NCI-H187 (cell line): ENCODE data around the gene NLRP9.
"Not testable (repeated sequence)": the region's sequence is repeated elsewhere in the genome, so short reads cannot be mapped to it uniquely, and the experiment has no call there.

ENCODE experiments used
- DNase-seq, 2 experiments: peaks; one replicate each; lab custom pipeline; 2025; lab: John Stamatoyannopoulos, UW

NLRP9 gene

GRCh38 chr19:55738302-55738701 lies at the start of gene NLRP9:
TSS of gene NLRP9 (minus strand) at chr19:55738402. CDS start at chr19:55738374, 28 bp downstream.
- DNase-seq: no peak

- no peak for DNase-seq
Observed at GRCh38 chr19:55781112-55781511, 42.9 kb upstream of the NLRP9 start.

GRCh38 chr19:55778331-55778730 lies 40.1 kb upstream of the NLRP9 start:
- no peak for DNase-seq

GRCh38 chr19:55777528-55777927 lies 39.3 kb upstream of the NLRP9 start:
- DNase-seq: peak in 1 of 2 experiments; percentile 21

- not testable (repeated sequence) for DNase-seq
Observed at GRCh38 chr19:55769632-55770031, 31.4 kb upstream of the NLRP9 start.

GRCh38 chr19:55768818-55769217 lies 30.6 kb upstream of the NLRP9 start, which contains the start of gene RFPL4AL1:
TSS of gene RFPL4AL1 (plus strand) at chr19:55769118. CDS start at chr19:55771805, 2,687 bp downstream.
- not testable (repeated sequence) for DNase-seq

- no peak for DNase-seq
Observed at GRCh38 chr19:55766466-55766865, 28.3 kb upstream of the NLRP9 start.

GRCh38 chr19:55758797-55759196 lies 20.6 kb upstream of the NLRP9 start, which contains the start of gene RFPL4A:
TSS of gene RFPL4A (plus strand) at chr19:55759097. CDS start at chr19:55761801, 2,704 bp downstream.
- not testable (repeated sequence) for DNase-seq

- DNase-seq: not testable (repeated sequence)
Observed at GRCh38 chr19:55756808-55757207, 18.6 kb upstream of the NLRP9 start.

GRCh38 chr19:55753401-55753800 lies 15.2 kb upstream of the NLRP9 start:
- no peak for DNase-seq

GRCh38 chr19:55750715-55751114 lies 12.5 kb upstream of the NLRP9 start:
- DNase-seq: no peak

GRCh38 chr19:55730378-55730777 lies 7.8 kb downstream of the NLRP9 start:
- DNase-seq: not testable (repeated sequence)

GRCh38 chr19:55723491-55723890 lies 14.7 kb downstream of the NLRP9 start:
- no peak for DNase-seq

GRCh38 chr19:55720801-55721200 lies 17.4 kb downstream of the NLRP9 start:
- DNase-seq: no peak

GRCh38 chr19:55720214-55720746 lies 17.9 kb downstream of the NLRP9 start:
- no peak for DNase-seq

GRCh38 chr19:55717879-55718711 lies 20.1 kb downstream of the NLRP9 start:
- DNase-seq: not testable (repeated sequence)

- DNase-seq: no peak
Observed at GRCh38 chr19:55717251-55717650, 21.0 kb downstream of the NLRP9 start.

- DNase-seq: no peak
Observed at GRCh38 chr19:55716531-55716930, 21.7 kb downstream of the NLRP9 start.

GRCh38 chr19:55712804-55713631 lies 25.2 kb downstream of the NLRP9 start:
- DNase-seq: no peak

GRCh38 chr19:55711719-55712118 lies 26.5 kb downstream of the NLRP9 start:
- no peak for DNase-seq

GRCh38 chr19:55705972-55706371 lies 32.2 kb downstream of the NLRP9 start:
- DNase-seq: no peak

- no peak for DNase-seq
Observed at GRCh38 chr19:55704494-55705245, 33.5 kb downstream of the NLRP9 start.
